Esophagus squamous epithelium (tissue), 5 donors: ENCODE data around the gene SDHAF3. TPM values are rescaled to one million over a fixed set of nuclear protein-coding genes. Genes with fewer than 3 reads are reported as not detected.

ENCODE experiments used
- DNase-seq: peaks from one replicate; lab custom pipeline; 2025; lab: John Stamatoyannopoulos, UW
- H3K27ac ChIP-seq, 4 donors: fragments of 200-600 bp; sonication (generic); one replicate each; pipeline ENCODE4 v1.5.1; 2016 to 2019; ENCODE audit warnings: mild to moderate bottlenecking in 1 of 4
- H3K27me3 ChIP-seq, 4 donors: fragments of 200-600 bp; sonication (generic); 1 replicate in 3 of 4; 2 replicates in 1 of 4; pipeline versions ENCODE4 v1.5.1 to v1.6.0; 2017 to 2021; ENCODE audit warnings: antibody characterized with exemption in 1 of 4
- H3K36me3 ChIP-seq, 3 donors: fragments of 200-600 bp; sonication (generic); one replicate each; pipeline ENCODE4 v1.5.1; 2016 to 2019
- H3K4me1 ChIP-seq, 3 donors: fragments of 200-600 bp; sonication (generic); one replicate each; pipeline ENCODE4 v1.5.1; 2017 to 2019
- H3K4me3 ChIP-seq, 4 donors: fragments of 200-600 bp; sonication (generic); 1 replicate in 3 of 4; 2 replicates in 1 of 4; pipeline ENCODE4 v1.5.1; 2016 to 2019; ENCODE audit warnings: mild to moderate bottlenecking in 2 of 4, moderate library complexity in 1 of 4
- H3K9me3 ChIP-seq, 3 donors: fragments of 200-600 bp; sonication (generic); one replicate each; pipeline ENCODE4 v1.5.1; 2016 to 2019
- CTCF ChIP-seq, 6 experiments: fragments of 450-650 bp in 4 of 6; fragments of 200-600 bp in 2 of 6; sonication (generic) in 2 of 6; IDR thresholded peaks; one replicate each; pipeline ENCODE4 v1.5.1; 2016 to 2019; ENCODE audit warnings: antibody characterized with exemption in 6 of 6, mild to moderate bottlenecking in 4 of 6, moderate library complexity in 4 of 6
- POLR2A ChIP-seq, 4 donors: fragments of 450-650 bp; IDR thresholded peaks; one replicate each; pipeline ENCODE4 v1.6.1; 2017; ENCODE audit warnings: antibody characterized with exemption in 4 of 4, mild to moderate bottlenecking in 4 of 4, moderate library complexity in 3 of 4
- WGBS, 2 donors: methylation state at CpG; one replicate each; pipeline ENCODE4 v1.1.5; 2018; 5-methylcytosine and 5-hydroxymethylcytosine counted together
- intact Hi-C: fragments of 100-400 bp; cut with DNase I; formaldehyde crosslinking; loops from one replicate; pipeline ENCODE4 v1.15.0; 2022
- total RNA-seq, 4 donors: library from RNA; depleted of rRNA; stranded (reverse); fragments of >200 nt; gene quantifications; one replicate each; pipeline ENCODE4 v1.1.0, GENCODE V29; 2016
- donor health status: DM: yes; HTN: yes; CAD: no.

SDHAF3 gene
- total RNA-seq, 4 donors from 2014 or later = 6.4 to 13.6 (median 10.9) TPM

GRCh38 chr7:97081521-97082300 is 35.8 kb upstream of the SDHAF3 start:
- no peak for TF ChIP-seq CTCF (IDR thresholded peaks at IDR 0.05)
- no peak for TF ChIP-seq POLR2A (IDR thresholded peaks at IDR 0.05)
- H3K4me1 ChIP-seq = no peaks in the 10 kb centered on the region
- H3K27ac ChIP-seq = no peak overlapping the region
- intact Hi-C loops = no loop called here
- peaks cover 0 to 83% (median 0%) of the 10 kb centered on the region in 4 donors for H3K27me3 ChIP-seq
- no peaks in the 10 kb centered on the region for H3K9me3 ChIP-seq
- 28 to 37% methylated on average over 3 of the region's 3 CpGs for WGBS, 2 donors
- no peak for DNase-seq
- H3K4me3 ChIP-seq = no peak overlapping the region
- H3K36me3 ChIP-seq = no peaks in the 10 kb centered on the region

GRCh38 chr7:97088364-97088763 is 29.1 kb upstream of the SDHAF3 start:
- 42 to 47% methylated on average over 3 of the region's 3 CpGs for WGBS, 2 donors

GRCh38 chr7:97089771-97090170 is 27.7 kb upstream of the SDHAF3 start:
- Histone ChIP-seq H3K4me1 (no peaks in the 10 kb centered on the region), H3K27ac (no peak overlapping the region), H3K36me3 (no peaks in the 10 kb centered on the region), H3K4me3 (no peak overlapping the region), H3K27me3 (peaks cover 0 to 72% (median 0%) of the 10 kb centered on the region in 4 donors), H3K9me3 (no peaks in the 10 kb centered on the region)
- intact Hi-C loops = no loop called here
- 65 to 76% methylated on average over 6 of the region's 6 CpGs for WGBS, 2 donors
- DNase-seq = no peak
- TF ChIP-seq POLR2A (IDR thresholded peaks at IDR 0.05) (no peak), CTCF (IDR thresholded peaks at IDR 0.05) (no peak)

More at GRCh38 chr7:97088364-97088763, 29.1 kb upstream of the SDHAF3 start:
- Histone ChIP-seq H3K4me3 (no peak overlapping the region), H3K27ac (no peak overlapping the region), H3K4me1 (no peaks in the 10 kb centered on the region), H3K27me3 (peaks cover 0 to 83% (median 0%) of the 10 kb centered on the region in 4 donors), H3K9me3 (no peaks in the 10 kb centered on the region), H3K36me3 (no peaks in the 10 kb centered on the region)
- intact Hi-C loops = no loop called here
- no peak for DNase-seq
- no peak for TF ChIP-seq POLR2A (IDR thresholded peaks at IDR 0.05)
- TF ChIP-seq CTCF (IDR thresholded peaks at IDR 0.05) = no peak

- Histone ChIP-seq H3K36me3 (no peaks in the 10 kb centered on the region), H3K4me3 (no peak overlapping the region), H3K4me1 (no peaks in the 10 kb centered on the region), H3K9me3 (no peaks in the 10 kb centered on the region), H3K27ac (no peak overlapping the region), H3K27me3 (peaks cover 0 to 63% (median 0%) of the 10 kb centered on the region in 4 donors)
- TF ChIP-seq CTCF (IDR thresholded peaks at IDR 0.05) = no peak
- TF ChIP-seq POLR2A (IDR thresholded peaks at IDR 0.05) = no peak
- intact Hi-C loops = no loop called here
- 67 to 83% methylated on average over 1 of the region's 1 CpG for WGBS, 2 donors
- no peak for DNase-seq
Measured at GRCh38 chr7:97090761-97091353, 26.6 kb upstream of the SDHAF3 start.

- Histone ChIP-seq H3K27ac (no peak overlapping the region), H3K27me3 (peaks cover 0 to 36% (median 0%) of the 10 kb centered on the region in 4 donors), H3K4me1 (no peaks in the 10 kb centered on the region), H3K36me3 (no peaks in the 10 kb centered on the region), H3K4me3 (no peak overlapping the region), H3K9me3 (no peaks in the 10 kb centered on the region)
- 33 to 49% methylated on average over 3 of the region's 3 CpGs for WGBS, 2 donors
- DNase-seq = no peak
- intact Hi-C loops = no loop called here
- no peak for TF ChIP-seq CTCF (IDR thresholded peaks at IDR 0.05)
- TF ChIP-seq POLR2A (IDR thresholded peaks at IDR 0.05) = no peak
Measured at GRCh38 chr7:97094284-97094930, 23.1 kb upstream of the SDHAF3 start.
